GM12872 (cell line): Measurements from ENCODE around the gene FASTK.

Experiments
- CTCF ChIP-seq: IDR thresholded peaks from 3 replicates; pipeline ENCODE4 v1.5.1; 2011; ENCODE audit warnings: low read depth, mild to moderate bottlenecking, low read length, moderate library complexity; ENCODE audit not compliant: insufficient read depth

Gene FASTK, protein sequence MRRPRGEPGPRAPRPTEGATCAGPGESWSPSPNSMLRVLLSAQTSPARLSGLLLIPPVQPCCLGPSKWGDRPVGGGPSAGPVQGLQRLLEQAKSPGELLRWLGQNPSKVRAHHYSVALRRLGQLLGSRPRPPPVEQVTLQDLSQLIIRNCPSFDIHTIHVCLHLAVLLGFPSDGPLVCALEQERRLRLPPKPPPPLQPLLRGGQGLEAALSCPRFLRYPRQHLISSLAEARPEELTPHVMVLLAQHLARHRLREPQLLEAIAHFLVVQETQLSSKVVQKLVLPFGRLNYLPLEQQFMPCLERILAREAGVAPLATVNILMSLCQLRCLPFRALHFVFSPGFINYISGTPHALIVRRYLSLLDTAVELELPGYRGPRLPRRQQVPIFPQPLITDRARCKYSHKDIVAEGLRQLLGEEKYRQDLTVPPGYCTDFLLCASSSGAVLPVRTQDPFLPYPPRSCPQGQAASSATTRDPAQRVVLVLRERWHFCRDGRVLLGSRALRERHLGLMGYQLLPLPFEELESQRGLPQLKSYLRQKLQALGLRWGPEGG

GRCh38 chr7:151080522-151081169, at the start of gene FASTK:
FASTK (minus strand) TSS chr7:151080809; CDS start chr7:151080766, 43 bp downstream.
- TF ChIP-seq CTCF: no peak

DNA sequence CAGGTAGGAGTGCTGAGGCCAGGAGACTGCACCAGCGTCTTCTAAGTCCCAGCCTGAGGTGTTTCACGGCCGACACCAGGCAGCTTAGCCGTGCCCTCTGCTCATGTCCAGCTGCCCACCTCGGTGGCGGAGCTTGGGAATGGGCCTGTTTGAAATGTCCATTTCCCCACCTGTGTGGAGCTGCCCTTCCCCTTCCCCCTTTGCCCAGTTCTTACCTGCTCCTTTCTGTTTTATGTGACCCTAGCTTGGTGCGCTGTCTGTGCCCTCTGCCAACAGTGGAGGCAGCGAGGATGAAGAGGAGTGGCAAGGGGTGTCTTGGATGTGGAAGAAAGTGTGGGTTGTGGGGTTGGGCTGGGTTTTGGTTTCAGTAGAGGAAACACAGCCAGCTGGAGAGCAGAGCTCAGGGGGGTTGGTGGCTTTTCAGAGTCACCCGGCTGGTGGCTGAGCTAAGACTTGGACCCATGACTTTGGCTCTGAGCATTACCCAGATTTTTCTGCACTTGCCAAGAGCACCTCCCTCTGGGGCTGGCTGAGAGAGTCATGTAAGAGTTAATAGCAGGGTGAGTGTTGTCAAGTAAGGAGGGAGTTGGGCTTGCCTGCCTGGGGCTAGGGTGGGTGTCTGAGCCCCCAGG, 49.5 kb upstream of the FASTK start:
- no peak for TF ChIP-seq CTCF

DNA sequence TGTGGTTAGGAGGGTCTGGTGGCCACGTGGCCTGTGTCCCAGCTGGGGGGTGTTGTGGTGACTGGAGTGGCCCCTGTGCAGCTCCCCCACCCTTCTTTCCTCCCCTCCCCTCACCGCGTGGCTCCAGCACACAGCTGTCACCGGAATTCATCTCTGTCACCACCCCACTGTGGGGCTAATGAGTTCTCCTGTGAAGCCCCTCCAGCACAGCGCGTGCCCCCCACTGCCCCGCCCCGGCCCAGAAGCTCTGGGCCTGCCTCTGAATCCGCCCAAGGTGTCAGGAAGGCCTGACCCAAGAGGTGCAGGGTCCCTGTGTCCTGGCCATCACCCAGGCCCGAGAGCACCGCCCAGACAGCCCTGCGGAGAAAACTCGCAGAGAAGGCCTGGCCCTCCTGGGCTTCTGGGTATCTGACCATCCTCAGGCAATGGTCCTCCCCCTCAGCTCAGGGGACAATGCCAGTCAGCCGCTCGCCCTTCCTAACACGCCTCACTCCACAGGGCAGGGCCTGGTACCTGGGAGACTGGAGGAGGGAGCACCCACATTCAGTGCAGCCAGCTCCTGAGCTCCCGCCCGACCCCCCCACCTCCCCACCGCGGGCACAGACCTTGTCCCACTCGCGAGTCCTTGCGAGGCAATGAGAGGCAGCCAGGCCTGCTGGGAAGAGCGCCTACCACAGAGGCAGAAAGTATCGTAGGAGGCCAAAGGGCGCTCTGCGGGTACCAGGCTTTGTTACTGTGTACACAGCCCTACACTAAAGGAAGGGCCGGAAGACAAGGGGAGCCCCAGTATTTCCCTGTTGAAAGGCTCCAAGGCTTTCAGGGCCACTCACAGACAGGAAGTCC, 48.7 kb upstream of the FASTK start:
- no peak for TF ChIP-seq CTCF

GRCh38 chr7:151128716-151129115, 48.1 kb upstream of the FASTK start:
- no peak for TF ChIP-seq CTCF

- TF ChIP-seq CTCF: no peak
Measured at GRCh38 chr7:151128144-151128543, 47.5 kb upstream of the FASTK start.

DNA sequence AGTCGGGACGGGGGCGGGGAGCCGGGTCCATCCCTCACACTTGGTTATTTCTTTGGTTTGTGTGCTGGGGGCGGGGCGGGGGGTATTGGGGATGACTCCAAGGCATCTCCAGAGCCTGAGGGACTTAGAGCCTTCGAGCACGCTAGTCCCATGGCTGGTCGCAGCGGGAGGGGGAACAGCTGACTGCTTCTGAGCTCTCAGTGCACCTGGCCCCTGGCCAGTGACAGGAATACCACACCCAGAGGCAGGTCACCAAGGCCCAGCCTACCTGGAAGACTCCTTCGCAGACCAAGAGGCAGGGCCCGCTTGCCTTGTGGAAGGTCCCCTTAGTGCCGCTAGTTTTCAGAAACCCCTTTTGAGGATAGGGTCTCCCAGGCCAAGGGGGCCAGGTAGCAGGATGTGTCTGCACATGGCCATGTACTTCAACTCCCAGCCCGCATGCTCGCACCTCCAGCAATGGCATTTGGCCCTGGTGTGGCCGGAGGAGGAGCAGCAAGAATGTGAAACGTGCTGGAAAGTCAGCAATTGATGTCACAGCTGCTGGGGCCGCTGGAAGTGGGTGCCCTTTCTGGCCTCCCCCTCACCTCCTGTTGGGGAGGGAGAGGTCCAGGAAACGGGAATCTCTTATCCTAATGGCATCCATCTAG, 46.0 kb upstream of the FASTK start:
- no peak for TF ChIP-seq CTCF
